GM18499 (cell line): ENCODE measurements around the gene PGBD5.

Experiments
- ATAC-seq: cut with Tn5 transposase; IDR thresholded peaks from one replicate; pipeline ENCODE4 v1.9.1; 2021; ENCODE audit warnings: moderate number of reproducible peaks; ENCODE audit not compliant: insufficient read depth, unreplicated experiment

Gene PGBD5

DNA sequence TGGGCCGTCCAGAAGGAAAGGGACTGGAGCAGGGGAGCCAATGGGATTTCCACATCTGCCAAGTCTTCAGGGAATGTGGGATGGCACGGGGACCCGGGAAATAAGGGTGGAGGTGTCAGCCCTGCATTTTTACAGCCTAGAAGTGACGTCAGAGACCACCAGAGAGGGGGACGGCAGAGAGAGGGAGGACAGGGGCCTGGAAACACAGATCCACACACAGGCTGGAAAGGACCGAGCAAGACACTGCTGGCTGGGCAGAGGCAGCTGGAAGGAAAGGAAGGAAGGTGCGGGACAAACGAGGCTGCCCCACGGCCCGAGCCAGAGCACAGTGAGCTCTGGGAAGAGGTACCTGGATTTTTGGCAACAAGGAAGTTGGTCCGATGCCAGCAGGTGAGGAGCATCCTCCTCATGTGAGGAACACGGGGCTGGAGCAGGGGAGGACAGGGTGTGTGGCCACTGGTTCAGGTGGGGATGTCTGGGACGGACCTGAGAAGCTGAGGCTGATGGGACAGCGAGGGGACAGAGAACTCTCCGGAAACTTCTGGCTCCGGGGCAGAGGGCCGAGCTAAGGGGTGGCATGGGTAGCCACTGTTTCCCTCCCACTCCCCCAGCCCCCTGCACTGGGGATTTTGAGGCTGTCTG is 138.3 kb downstream of the PGBD5 start:
- ATAC-seq, result no peak

- no peak for ATAC-seq
Observed at GRCh38 chr1:230286890-230287269, 139.3 kb downstream of the PGBD5 start.

- ATAC-seq, result no peak
Observed at GRCh38 chr1:230286166-230286889, 139.8 kb downstream of the PGBD5 start.

- no peak for ATAC-seq
Observed at GRCh38 chr1:230285351-230285750, 140.8 kb downstream of the PGBD5 start.

GRCh38 chr1:230284891-230285290 is 141.2 kb downstream of the PGBD5 start:
- no peak for ATAC-seq

DNA sequence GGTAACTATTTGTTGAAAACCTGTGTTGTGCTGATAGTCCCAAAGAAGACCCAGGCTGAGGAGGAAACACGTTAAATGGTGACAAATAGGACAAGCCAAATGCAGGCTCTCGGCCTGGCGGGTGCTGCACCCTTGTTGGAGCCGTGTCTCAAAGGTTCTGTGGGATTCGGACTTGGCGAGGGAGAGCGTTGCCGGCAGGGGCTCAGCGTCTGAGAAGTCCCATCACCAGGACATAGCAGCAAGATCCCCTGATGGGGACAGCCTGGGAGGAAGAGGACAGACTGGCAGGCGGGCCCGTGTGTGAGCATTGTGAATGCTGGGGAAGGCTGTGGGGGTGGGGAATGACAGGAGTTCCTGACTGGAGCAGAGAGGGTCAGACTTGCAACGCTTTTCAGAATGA is 142.5 kb downstream of the PGBD5 start:
- ATAC-seq, result no peak

GRCh38 chr1:230282157-230282556 is 144.0 kb downstream of the PGBD5 start:
- no peak for ATAC-seq

- ATAC-seq, result no peak
Observed at GRCh38 chr1:230281556-230281955, 144.6 kb downstream of the PGBD5 start.

- no peak for ATAC-seq
Observed at GRCh38 chr1:230280906-230281413, 145.2 kb downstream of the PGBD5 start.

DNA sequence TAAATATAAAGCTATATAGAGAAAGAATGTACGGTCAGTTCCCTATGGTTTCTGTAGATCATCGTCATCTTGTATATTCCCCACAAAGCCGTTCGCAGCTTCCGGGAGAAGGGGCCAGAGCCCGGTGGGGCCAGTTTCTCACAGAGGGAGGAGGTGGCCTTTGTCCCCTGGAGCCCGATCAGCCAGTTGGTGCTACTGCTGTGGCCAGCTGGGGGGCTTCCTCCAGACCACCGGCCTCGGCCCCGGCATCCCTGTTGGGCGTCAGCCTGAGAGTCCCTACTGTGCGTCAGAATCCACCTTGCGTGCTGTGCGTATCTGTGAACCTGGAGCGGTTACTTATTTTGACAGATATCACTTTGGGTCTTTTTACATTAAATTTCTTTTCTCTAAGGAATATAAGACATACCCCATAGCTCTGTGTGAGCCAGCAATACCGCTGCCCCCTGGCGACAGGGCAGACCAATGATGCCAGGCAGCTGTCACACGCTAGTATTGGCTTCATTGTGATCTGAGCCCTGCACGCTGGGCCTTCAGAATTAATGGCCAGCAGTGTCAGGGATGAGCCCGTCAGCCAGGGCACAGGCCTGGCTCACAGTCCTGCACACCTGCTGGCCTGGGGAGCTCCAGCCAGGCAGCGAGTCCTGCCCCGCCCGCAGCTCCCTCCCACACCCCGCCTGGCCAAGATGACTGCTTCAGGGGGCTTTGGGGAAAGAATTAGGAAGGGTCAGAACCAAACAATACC is 145.9 kb downstream of the PGBD5 start:
- ATAC-seq, result no peak

GRCh38 chr1:230279583-230279945 is 146.6 kb downstream of the PGBD5 start:
- ATAC-seq, result no peak

- no peak for ATAC-seq
Observed at GRCh38 chr1:230278871-230279582, 147.1 kb downstream of the PGBD5 start.

- no peak for ATAC-seq
Observed at GRCh38 chr1:230278376-230278775, 147.8 kb downstream of the PGBD5 start.

GRCh38 chr1:230277201-230278025 is 148.7 kb downstream of the PGBD5 start:
- ATAC-seq, result no peak

GRCh38 chr1:230276401-230276800 is 149.7 kb downstream of the PGBD5 start:
- no peak for ATAC-seq

DNA sequence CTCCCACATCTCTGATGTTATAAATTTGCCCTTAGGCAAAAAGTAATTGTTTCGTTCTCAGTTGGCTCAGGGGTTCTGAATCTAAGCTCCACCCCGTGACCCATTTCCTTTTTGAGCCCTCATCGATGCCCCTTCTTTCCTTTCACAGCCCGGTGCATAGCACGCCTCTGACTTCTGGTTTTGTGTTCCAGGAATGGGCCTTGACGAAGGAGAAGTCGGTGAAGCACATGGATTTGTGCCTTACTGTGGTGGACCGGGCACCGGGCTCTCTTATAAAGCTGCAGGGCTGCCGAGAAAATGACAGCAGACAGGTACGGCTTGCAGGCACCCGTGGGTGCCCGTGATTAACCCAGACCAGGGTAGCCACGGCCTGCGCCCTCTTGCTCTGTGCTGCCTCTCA is 151.9 kb downstream of the PGBD5 start:
- ATAC-seq, result no peak

DNA sequence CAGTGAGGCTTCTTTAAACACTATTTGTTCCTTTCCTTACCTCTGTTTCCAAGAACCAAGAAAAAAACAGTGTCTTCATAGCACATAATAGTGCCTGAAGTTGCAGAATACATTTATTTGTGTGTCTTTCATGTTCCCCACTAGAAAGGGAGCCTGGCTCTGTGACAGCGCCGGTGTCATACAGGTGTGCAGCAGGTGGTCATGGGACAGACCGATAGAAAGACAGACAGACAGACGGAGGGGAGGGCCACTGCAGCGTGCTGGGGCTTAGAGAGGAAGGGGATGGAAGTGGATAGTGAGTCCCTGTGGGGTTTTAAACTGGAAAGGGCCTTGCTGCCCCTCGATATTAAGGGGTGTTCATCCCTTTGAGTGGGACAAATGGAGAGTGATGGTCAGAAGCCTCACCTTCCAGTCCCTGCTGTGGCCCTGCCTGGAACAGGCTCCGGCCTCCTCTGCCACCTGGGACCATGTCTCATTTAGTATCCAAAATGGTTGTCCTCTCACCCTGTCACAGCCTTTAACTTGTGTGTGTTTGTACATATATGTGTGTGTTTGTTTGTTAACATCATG is 152.9 kb downstream of the PGBD5 start:
- no peak for ATAC-seq

DNA sequence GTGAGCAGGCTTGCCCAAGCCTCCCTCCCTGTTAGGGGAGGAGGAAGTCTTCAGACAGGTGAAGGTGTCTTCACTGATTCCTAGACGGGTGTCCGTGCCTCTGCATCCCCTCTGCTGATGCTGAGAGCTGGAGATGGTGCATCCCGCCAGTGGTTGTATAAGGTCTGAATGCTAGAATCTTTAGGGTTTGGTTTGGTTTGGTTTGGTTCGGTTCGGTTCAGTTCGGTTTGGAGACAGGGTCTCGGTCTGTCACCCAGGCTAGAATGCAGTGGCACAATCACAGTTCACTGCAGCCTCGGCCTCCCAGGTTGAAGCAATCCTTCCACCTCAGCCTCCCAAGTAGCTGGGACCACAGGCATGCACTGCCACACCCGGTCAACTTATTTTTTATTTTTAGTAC is 153.6 kb downstream of the PGBD5 start:
- no peak for ATAC-seq

DNA sequence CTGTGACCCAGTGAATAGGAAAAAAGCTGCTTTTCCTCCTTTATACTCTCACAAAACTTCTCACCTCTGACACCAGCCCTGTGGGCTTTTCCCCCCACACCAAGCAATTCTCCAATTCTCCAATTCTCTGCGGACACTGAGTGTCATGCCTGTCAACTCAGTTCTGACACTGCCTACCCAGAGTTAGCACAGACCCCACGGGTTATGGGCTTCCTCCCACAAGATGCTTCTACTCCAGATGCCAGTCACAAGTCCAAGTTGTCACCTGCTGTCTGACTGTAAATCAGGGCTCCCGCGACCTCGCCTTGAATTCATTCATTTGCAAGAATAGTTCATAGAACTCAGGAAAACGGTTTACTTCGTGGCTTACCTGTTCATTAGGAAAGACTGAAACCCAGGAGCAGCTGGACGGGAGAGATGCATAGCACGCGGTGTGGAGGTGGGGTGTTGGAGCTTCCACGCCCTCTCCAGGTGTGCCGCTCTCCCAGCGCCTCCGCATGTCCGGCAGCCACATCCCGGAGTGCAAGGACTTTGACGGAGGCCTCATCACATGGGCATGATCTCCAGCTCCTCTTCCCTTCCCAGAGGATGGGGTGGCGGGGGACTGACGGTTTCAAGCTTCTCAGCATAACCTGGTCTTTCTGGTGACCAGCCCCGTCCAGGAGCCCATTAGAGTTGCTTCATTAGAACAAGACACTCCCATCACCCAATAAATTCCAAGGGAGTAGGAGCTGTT is 154.7 kb downstream of the PGBD5 start:
- ATAC-seq, result no peak
